ENCODE data around the gene EPB41L4A.

DNA sequence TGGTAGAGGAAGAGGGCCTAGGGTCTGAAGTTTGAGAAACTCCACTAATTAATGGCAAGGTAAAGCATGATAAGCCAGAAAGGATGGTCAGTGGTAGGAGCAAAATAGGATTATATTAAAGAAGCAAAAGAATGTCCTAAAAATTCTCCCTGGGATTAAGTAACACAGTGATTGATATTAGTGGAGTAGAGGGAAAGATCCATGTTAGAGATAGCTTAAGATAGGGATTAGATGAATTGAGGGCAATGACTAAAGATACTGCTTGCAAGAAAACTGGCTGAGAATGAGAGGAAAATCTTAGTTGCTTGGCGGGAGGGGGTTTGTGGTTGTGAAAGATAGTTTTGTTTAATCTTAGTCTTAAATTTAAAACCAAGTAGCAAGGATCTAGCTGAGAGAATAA is 255.6 kb downstream of the EPB41L4A start:
- no peak for TF ChIP-seq CTCF (IDR thresholded peaks at IDR 0.05)
- TF ChIP-seq, protein P1, sequence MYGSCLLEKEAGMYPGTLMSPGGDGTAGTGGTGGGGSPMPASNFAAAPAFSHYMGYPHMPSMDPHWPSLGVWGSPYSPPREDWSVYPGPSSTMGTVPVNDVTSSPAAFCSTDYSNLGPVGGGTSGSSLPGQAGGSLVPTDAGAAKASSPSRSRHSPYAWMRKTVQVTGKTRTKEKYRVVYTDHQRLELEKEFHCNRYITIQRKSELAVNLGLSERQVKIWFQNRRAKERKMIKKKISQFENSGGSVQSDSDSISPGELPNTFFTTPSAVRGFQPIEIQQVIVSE (CRISPR knock-in tag; IDR thresholded peaks at IDR 0.05; ENCODE audit: borderline replicate concordance) = no peak
- no peak for TF ChIP-seq ZNF512 (CRISPR knock-in tag; IDR thresholded peaks at IDR 0.05; ENCODE audit: borderline replicate concordance)
- no peak for TF ChIP-seq IRF2 (CRISPR knock-in tag; IDR thresholded peaks at IDR 0.05; ENCODE audit: borderline replicate concordance, low read depth)
- TF ChIP-seq USF1 (CRISPR knock-in tag; IDR thresholded peaks at IDR 0.05) = no peak
- no peak for TF ChIP-seq ERG (CRISPR knock-in tag; IDR thresholded peaks at IDR 0.05)
- no peak for TF ChIP-seq ATF1 (CRISPR knock-in tag; IDR thresholded peaks at IDR 0.05)
- TF ChIP-seq, protein P2, sequence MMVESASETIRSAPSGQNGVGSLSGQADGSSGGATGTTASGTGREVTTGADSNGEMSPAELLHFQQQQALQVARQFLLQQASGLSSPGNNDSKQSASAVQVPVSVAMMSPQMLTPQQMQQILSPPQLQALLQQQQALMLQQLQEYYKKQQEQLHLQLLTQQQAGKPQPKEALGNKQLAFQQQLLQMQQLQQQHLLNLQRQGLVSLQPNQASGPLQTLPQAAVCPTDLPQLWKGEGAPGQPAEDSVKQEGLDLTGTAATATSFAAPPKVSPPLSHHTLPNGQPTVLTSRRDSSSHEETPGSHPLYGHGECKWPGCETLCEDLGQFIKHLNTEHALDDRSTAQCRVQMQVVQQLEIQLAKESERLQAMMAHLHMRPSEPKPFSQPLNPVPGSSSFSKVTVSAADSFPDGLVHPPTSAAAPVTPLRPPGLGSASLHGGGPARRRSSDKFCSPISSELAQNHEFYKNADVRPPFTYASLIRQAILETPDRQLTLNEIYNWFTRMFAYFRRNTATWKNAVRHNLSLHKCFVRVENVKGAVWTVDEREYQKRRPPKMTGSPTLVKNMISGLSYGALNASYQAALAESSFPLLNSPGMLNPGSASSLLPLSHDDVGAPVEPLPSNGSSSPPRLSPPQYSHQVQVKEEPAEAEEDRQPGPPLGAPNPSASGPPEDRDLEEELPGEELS (CRISPR knock-in tag; IDR thresholded peaks at IDR 0.05) = no peak
- no peak for TF ChIP-seq ESRRA (CRISPR knock-in tag; IDR thresholded peaks at IDR 0.05; ENCODE audit: borderline replicate concordance)
